ENCODE data around the gene CLOCK.

Gene CLOCK

GRCh38 chr4:55397520-55398321 lies 149.0 kb downstream of the CLOCK start:
- Histone ChIP-seq H3K79me2 (ENCODE audit: low read length) (peaks cover 65% of the 10 kb centered on the region), H3K4me1 (ENCODE audit: low read length) (peaks cover 34% of the 10 kb centered on the region), H3K4me2 (ENCODE audit: low read length) (peak overlapping the region; percentile 89), H2AFZ (ENCODE audit: low read depth, low read length) (no peak overlapping the region), H3K9ac (ENCODE audit: low read length) (peak overlapping the region; percentile 91), H3K4me3 (ENCODE audit: low read length) (peak overlapping the region; percentile 93), H4K20me1 (ENCODE audit: insufficient read depth, low read length) (peaks cover 40% of the 10 kb centered on the region), H3K27ac (ENCODE audit: low read length) (peak overlapping the region; percentile 62), H3K27me3 (ENCODE audit: low read depth, low read length) (no peaks in the 10 kb centered on the region), H3K9me3 (ENCODE audit: insufficient read depth, low read length) (no peaks in the 10 kb centered on the region), H3K36me3 (replicated peaks; ENCODE audit: low read depth, low read length) (peaks cover 23% of the 10 kb centered on the region)
- no peak for TF ChIP-seq EZH2phosphoT487 (IDR thresholded peaks at IDR 0.05; ENCODE audit: low read depth)
- no peak for TF ChIP-seq CTCF (IDR thresholded peaks at IDR 0.05; ENCODE audit: low read depth, low read length)

DNA sequence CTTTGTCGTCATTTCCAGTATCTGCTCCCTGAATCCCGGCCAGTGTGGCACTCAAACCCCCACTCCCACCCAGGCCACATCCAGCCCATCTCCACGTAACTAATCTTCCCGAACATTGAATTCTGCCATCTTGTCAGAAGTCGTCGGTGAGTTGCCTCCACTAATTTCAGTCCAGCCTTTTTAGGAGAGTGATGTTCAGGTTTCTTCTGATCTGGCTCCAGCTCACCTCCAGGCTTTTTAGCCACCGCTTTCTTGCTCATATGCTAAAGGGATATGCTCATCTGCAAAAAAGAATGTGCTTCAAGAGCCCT lies 149.6 kb downstream of the CLOCK start:
- Histone ChIP-seq H2AFZ (ENCODE audit: low read depth, low read length) (no peak overlapping the region), H3K36me3 (replicated peaks; ENCODE audit: low read depth, low read length) (peaks cover 23% of the 10 kb centered on the region), H3K4me3 (ENCODE audit: low read length) (peak overlapping the region; percentile 93), H3K27me3 (ENCODE audit: low read depth, low read length) (no peaks in the 10 kb centered on the region), H3K9ac (ENCODE audit: low read length) (peak overlapping the region; percentile 91), H4K20me1 (ENCODE audit: insufficient read depth, low read length) (peaks cover 40% of the 10 kb centered on the region), H3K4me1 (ENCODE audit: low read length) (peaks cover 34% of the 10 kb centered on the region), H3K9me3 (ENCODE audit: insufficient read depth, low read length) (no peaks in the 10 kb centered on the region), H3K27ac (ENCODE audit: low read length) (peak overlapping the region; percentile 62), H3K4me2 (ENCODE audit: low read length) (peak overlapping the region; percentile 89), H3K79me2 (ENCODE audit: low read length) (peaks cover 61% of the 10 kb centered on the region)
- TF ChIP-seq CTCF (IDR thresholded peaks at IDR 0.05; ENCODE audit: low read depth, low read length) (no peak), EZH2phosphoT487 (IDR thresholded peaks at IDR 0.05; ENCODE audit: low read depth) (no peak)

- Histone ChIP-seq H3K27me3 (ENCODE audit: low read depth, low read length) (no peaks in the 10 kb centered on the region), H2AFZ (ENCODE audit: low read depth, low read length) (no peak overlapping the region), H3K36me3 (replicated peaks; ENCODE audit: low read depth, low read length) (peaks cover 23% of the 10 kb centered on the region), H3K79me2 (ENCODE audit: low read length) (peaks cover 56% of the 10 kb centered on the region), H3K4me2 (ENCODE audit: low read length) (peak overlapping the region; percentile 89), H3K4me3 (ENCODE audit: low read length) (peak overlapping the region; percentile 93), H3K27ac (ENCODE audit: low read length) (peak overlapping the region; percentile 62), H4K20me1 (ENCODE audit: insufficient read depth, low read length) (peaks cover 38% of the 10 kb centered on the region), H3K9me3 (ENCODE audit: insufficient read depth, low read length) (no peaks in the 10 kb centered on the region), H3K9ac (ENCODE audit: low read length) (peak overlapping the region; percentile 91), H3K4me1 (ENCODE audit: low read length) (peaks cover 34% of the 10 kb centered on the region)
- no peak for TF ChIP-seq EZH2phosphoT487 (IDR thresholded peaks at IDR 0.05; ENCODE audit: low read depth)
- TF ChIP-seq CTCF (IDR thresholded peaks at IDR 0.05; ENCODE audit: low read depth, low read length) = no peak
Observed at GRCh38 chr4:55396308-55397125, 150.2 kb downstream of the CLOCK start.

All from OCI-LY3 (cell line).